ENCODE data around the gene PCARE.

Gene PCARE

DNA sequence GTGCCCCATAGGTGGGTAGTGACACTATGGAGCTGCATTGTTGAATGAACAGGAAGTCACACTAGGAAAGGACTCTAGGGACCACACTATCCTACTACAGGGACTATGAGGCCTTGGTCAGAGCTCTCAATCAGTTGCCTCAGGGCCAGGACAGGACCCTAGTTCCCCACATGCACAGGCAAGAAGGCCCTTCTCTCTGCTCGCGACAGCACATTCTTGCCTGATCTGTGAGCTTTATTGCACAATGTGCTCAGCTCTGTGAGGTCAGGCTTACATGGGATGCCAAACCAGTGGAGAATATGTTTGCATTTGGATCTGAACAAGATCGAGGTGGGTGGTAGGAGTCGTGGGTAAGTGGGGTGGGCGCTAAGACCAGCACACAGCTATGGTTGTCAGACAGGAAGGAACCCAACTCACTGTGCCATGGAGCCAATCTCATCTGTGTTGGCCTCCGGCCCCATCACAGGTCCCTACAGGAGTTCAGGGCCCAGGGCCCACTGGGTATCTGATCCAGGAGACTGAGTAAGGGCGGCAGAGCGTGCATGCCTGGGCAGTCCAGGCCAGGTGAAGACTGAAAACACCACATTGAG is 8.0 kb downstream of the PCARE start:
- Histone ChIP-seq H3K36me3 (ENCODE audit: insufficient read depth, low read length) (no peaks in the 10 kb centered on the region), H4K20me1 (ENCODE audit: insufficient read depth, low read length, poor library complexity, severe bottlenecking) (no peaks in the 10 kb centered on the region), H3K9me2 (replicated peaks; ENCODE audit: low read depth, low read length) (no peaks in the 10 kb centered on the region), H3K4me2 (ENCODE audit: low read depth, low read length, poor library complexity, severe bottlenecking) (no peak overlapping the region), H3F3A (ENCODE audit: low read depth) (no peaks in the 10 kb centered on the region), H3K9ac (ENCODE audit: low read depth, low read length, poor library complexity, severe bottlenecking) (no peak overlapping the region), H3K79me2 (ENCODE audit: insufficient read depth, low read length) (no peaks in the 10 kb centered on the region), H3K27me3 (ENCODE audit: insufficient read depth, low read length, poor library complexity, severe bottlenecking) (no peaks in the 10 kb centered on the region), H2AFZ (ENCODE audit: low read length) (no peak overlapping the region), H3K9me3 (ENCODE audit: insufficient read depth, low read depth, low read length) (no peaks in the 10 kb centered on the region), H3K4me3 (ENCODE audit: low read length, poor library complexity, severe bottlenecking) (no peak overlapping the region), H3K4me1 (ENCODE audit: insufficient read depth, low read length, poor library complexity, severe bottlenecking) (no peaks in the 10 kb centered on the region)
- no peak for TF ChIP-seq EZH2phosphoT487 (IDR thresholded peaks at IDR 0.05; ENCODE audit: borderline replicate concordance)
- TF ChIP-seq, protein P1, sequence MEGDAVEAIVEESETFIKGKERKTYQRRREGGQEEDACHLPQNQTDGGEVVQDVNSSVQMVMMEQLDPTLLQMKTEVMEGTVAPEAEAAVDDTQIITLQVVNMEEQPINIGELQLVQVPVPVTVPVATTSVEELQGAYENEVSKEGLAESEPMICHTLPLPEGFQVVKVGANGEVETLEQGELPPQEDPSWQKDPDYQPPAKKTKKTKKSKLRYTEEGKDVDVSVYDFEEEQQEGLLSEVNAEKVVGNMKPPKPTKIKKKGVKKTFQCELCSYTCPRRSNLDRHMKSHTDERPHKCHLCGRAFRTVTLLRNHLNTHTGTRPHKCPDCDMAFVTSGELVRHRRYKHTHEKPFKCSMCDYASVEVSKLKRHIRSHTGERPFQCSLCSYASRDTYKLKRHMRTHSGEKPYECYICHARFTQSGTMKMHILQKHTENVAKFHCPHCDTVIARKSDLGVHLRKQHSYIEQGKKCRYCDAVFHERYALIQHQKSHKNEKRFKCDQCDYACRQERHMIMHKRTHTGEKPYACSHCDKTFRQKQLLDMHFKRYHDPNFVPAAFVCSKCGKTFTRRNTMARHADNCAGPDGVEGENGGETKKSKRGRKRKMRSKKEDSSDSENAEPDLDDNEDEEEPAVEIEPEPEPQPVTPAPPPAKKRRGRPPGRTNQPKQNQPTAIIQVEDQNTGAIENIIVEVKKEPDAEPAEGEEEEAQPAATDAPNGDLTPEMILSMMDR (conservative IDR thresholded peaks at IDR 0.05; ENCODE audit: low read length), result no peak

DNA sequence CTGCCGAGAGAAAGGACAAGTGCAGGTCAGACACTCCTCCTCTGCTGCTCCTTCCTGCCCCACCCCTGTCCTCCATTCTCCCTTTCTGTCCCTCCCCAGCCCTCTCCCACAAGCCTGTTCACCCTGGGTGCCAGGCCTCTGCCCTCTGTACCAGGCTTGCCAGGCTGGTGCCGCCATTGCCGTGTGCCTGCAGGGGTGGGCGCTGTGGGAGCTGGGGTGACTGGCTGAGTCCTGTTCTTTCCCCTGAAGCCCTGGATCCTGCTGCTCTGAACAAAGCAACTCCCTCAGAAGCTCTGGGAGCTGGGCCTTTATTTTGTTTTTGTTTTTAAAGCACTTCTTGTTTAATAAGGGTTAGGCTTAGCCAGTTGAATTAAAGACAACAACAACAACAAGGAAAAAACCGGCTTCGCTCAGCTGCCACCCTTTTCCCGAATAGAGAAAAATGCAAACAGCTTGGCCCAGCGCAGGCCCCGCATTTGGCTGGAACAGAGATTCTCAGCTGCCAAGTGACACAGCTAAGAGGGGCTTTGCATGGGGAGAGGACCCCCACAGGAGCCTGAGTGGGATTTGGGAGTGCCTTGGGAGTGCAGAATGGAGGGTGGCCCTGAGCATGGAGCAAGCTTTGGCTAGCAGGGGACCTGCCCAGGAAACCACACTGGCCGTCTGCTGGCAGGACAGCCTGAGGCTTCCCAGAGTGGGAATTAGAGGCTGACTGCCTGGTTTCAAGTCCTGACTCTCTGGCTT is 9.1 kb downstream of the PCARE start:
- no peaks in the 10 kb centered on the region for H3K36me3 ChIP-seq (ENCODE audit: insufficient read depth, low read length)
- no peaks in the 10 kb centered on the region for H3K9me3 ChIP-seq (ENCODE audit: insufficient read depth, low read depth, low read length)
- no peak for TF ChIP-seq EZH2phosphoT487 (IDR thresholded peaks at IDR 0.05; ENCODE audit: borderline replicate concordance)
- TF ChIP-seq, protein P1 (conservative IDR thresholded peaks at IDR 0.05; ENCODE audit: low read length), result no peak
- H4K20me1 ChIP-seq (ENCODE audit: insufficient read depth, low read length, poor library complexity, severe bottlenecking), result no peaks in the 10 kb centered on the region
- no peak overlapping the region for H3K4me2 ChIP-seq (ENCODE audit: low read depth, low read length, poor library complexity, severe bottlenecking)
- H3K4me3 ChIP-seq (ENCODE audit: low read length, poor library complexity, severe bottlenecking), result no peak overlapping the region
- H3K79me2 ChIP-seq (ENCODE audit: insufficient read depth, low read length), result no peaks in the 10 kb centered on the region
- no peaks in the 10 kb centered on the region for H3K27me3 ChIP-seq (ENCODE audit: insufficient read depth, low read length, poor library complexity, severe bottlenecking)
- no peaks in the 10 kb centered on the region for H3F3A ChIP-seq (ENCODE audit: low read depth)
- H2AFZ ChIP-seq (ENCODE audit: low read length), result no peak overlapping the region
- no peaks in the 10 kb centered on the region for H3K9me2 ChIP-seq (replicated peaks; ENCODE audit: low read depth, low read length)
- no peaks in the 10 kb centered on the region for H3K4me1 ChIP-seq (ENCODE audit: insufficient read depth, low read length, poor library complexity, severe bottlenecking)
- H3K9ac ChIP-seq (ENCODE audit: low read depth, low read length, poor library complexity, severe bottlenecking), result no peak overlapping the region

DNA sequence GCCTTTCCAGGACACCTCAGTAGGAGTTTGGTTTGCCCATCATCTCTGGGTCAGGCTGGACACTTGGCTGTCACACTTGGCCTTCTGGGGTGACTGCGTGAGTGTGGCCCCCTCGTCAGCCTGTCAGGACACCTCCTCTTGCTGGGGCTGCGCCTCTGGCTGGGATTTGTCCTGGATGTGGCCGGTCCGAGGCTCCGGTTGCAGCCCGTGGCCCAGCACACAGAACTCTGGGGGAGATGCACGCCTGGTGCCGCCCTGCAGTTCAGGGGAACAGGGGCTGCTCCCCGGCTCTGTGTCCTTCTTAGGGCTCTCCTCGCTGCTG is 9.6 kb downstream of the PCARE start:
- no peak overlapping the region for H3K4me3 ChIP-seq (ENCODE audit: low read length, poor library complexity, severe bottlenecking)
- no peaks in the 10 kb centered on the region for H3K27me3 ChIP-seq (ENCODE audit: insufficient read depth, low read length, poor library complexity, severe bottlenecking)
- TF ChIP-seq, protein P1 (conservative IDR thresholded peaks at IDR 0.05; ENCODE audit: low read length), result no peak
- TF ChIP-seq EZH2phosphoT487 (IDR thresholded peaks at IDR 0.05; ENCODE audit: borderline replicate concordance), result no peak
- no peaks in the 10 kb centered on the region for H3K9me2 ChIP-seq (replicated peaks; ENCODE audit: low read depth, low read length)
- H3F3A ChIP-seq (ENCODE audit: low read depth), result no peaks in the 10 kb centered on the region
- H3K9me3 ChIP-seq (ENCODE audit: insufficient read depth, low read depth, low read length), result no peaks in the 10 kb centered on the region
- H3K79me2 ChIP-seq (ENCODE audit: insufficient read depth, low read length), result no peaks in the 10 kb centered on the region
- no peak overlapping the region for H2AFZ ChIP-seq (ENCODE audit: low read length)
- H4K20me1 ChIP-seq (ENCODE audit: insufficient read depth, low read length, poor library complexity, severe bottlenecking), result no peaks in the 10 kb centered on the region
- no peaks in the 10 kb centered on the region for H3K4me1 ChIP-seq (ENCODE audit: insufficient read depth, low read length, poor library complexity, severe bottlenecking)
- H3K36me3 ChIP-seq (ENCODE audit: insufficient read depth, low read length), result no peaks in the 10 kb centered on the region
- no peak overlapping the region for H3K4me2 ChIP-seq (ENCODE audit: low read depth, low read length, poor library complexity, severe bottlenecking)
- H3K9ac ChIP-seq (ENCODE audit: low read depth, low read length, poor library complexity, severe bottlenecking), result no peak overlapping the region

Data from Loucy (cell line).